GM18867 (cell line): ENCODE data around the gene PRICKLE2.

Experiments used
- ATAC-seq: cut with Tn5 transposase; IDR thresholded peaks from one replicate; pipeline ENCODE4 v1.9.1; 2021; ENCODE audit warnings: mild to moderate bottlenecking, moderate library complexity; ENCODE audit not compliant: unreplicated experiment

PRICKLE2 gene

DNA sequence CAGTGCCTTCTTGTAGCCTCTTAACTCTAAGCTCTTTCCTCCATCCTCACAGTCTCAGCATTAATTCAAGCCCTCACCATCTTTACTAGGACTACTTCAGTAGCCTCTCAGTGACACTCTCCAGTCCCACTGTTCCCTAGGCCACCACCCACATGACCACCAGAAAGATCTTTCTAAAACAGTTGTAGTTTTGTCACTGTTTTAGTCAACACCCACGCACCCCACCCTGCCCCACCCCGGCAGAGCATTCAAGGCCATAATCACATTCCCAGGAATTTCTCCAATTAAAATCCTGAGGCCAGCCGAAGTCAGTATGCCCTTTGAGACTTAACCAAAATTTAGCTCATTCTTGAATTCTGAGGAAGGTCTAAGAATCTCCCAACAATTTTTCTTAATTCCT lies 170.8 kb downstream of the PRICKLE2 start:
- ATAC-seq: no peak

DNA sequence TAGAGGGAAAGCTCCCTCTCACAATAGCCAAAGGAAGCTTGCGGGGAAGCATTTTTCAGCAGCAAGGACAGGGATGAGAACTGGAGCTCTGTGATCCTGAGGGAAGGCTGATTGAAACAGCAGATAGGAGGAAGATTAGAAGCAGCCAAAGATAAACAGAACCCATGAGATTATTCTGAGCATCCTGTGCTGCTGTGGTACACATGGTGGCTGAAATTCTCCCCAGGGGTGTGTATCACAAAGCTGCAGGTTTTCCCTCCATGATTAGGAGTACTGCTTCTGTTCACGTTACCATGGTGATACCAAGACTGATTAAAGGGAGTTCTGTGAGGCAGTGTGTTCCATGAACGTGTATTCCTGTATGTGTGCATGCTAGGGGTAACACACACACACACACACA lies 171.7 kb downstream of the PRICKLE2 start:
- ATAC-seq: no peak

DNA sequence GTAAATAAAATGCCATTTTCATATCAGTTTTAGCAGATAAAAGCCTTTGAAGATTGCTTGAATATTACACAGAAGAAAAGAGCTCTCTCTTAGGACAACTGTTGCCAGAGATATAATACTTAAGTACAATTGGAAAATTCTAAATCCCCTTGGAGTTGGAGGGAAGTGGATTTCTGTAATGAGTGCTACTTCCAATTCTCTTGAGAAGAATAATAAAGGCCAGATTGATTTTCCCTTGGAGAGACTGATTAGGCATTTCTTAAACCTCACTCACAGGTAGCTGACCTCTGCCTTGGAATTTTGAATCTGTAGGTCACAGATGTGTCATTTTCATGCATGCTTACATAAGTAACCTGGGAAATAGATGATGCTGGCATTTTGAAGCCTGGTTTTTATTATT lies 172.1 kb downstream of the PRICKLE2 start:
- no peak for ATAC-seq

- ATAC-seq: no peak
Measured at GRCh38 chr3:64049832-64050231, 175.4 kb downstream of the PRICKLE2 start.

GRCh38 chr3:64049136-64049535 lies 176.1 kb downstream of the PRICKLE2 start:
- no peak for ATAC-seq

DNA sequence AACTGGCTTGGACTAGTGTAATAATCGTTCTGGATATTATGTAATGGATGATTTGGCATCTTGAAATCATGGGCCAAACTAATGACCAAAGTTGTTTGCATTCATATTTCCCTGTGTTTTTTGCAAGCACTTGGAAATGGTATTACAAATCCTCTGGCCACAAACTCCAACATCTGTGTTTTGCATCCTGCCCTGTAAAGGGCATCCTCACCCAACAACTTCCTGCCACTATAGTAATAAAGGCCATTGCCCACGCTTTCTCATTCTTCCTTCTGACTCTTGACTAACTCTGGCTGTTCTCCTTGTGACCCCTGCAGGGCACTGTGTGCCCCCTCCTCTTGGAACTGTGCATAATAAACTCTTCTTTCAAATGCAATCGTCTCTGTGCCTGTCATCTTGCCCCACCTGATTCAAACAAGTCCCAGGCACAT lies 176.6 kb downstream of the PRICKLE2 start:
- no peak for ATAC-seq

DNA sequence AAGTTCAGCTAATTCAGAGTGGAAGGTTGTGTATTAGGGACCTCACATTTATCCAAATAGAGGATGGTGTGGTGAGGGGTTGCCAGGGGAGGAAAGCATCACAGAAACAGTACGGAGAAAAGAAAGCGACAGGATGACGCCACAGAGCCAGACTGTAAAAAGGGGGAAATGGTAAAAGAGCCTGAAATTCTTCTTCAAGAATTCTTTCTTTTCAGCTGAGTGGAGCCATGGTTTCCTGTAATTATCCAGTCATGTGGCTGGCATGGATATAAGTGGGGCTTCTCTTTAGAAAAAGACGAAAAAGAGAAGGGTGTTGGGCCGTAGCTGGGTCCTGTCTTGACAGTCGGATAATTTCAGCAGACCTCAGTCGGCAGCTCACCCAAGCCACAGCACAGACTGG lies 177.5 kb downstream of the PRICKLE2 start:
- no peak for ATAC-seq

DNA sequence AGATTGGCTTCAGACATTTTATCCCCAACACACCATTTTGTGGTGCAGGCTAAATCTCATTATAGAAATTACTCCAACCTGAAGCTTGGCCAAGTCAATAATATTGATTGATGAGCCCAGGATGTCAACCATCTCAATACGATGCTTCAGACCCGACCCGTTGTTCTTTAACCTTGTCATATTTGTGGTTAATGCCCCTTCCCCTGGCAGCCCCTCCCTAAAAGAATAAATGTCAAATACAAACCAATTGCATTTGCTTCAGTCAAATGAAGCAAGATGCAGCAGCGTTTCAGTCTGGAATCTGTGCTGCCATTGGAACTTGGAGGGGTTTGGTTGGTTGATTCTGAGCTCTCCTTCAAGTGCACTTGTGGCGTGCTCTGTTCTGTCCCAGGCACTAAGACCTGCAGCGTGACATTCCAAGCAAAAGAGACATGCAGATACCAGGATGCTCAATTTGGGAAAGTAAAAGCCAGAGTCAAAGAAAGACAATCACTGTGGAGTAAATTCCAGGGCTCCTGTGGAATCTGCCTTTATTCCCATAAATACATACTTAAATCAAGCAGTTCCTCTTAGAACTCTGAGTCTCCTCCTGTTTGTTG lies 178.2 kb downstream of the PRICKLE2 start:
- no peak for ATAC-seq

- no peak for ATAC-seq
Measured at GRCh38 chr3:64046592-64046991, 178.7 kb downstream of the PRICKLE2 start.

- no peak for ATAC-seq
Measured at GRCh38 chr3:64042952-64043351, 182.3 kb downstream of the PRICKLE2 start.
